DOHH2 (cell line): ENCODE data around the gene ITGA1.

Experiments
- CTCF ChIP-seq: fragments of 200-600 bp; sonication (generic); IDR thresholded peaks from one replicate; pipeline ENCODE4 v1.5.1; 2014; ENCODE audit warnings: antibody characterized with exemption, mild to moderate bottlenecking, low read depth, low read length; ENCODE audit not compliant: poor library complexity, severe bottlenecking
- EZH2phosphoT487 ChIP-seq: fragments of 200-600 bp; sonication (generic); IDR thresholded peaks from 2 replicates; pipeline ENCODE4 v1.6.1; 2017; ENCODE audit warnings: borderline replicate concordance, mild to moderate bottlenecking, antibody characterized with exemption, low read length, moderate library complexity, mixed read lengths

DNA sequence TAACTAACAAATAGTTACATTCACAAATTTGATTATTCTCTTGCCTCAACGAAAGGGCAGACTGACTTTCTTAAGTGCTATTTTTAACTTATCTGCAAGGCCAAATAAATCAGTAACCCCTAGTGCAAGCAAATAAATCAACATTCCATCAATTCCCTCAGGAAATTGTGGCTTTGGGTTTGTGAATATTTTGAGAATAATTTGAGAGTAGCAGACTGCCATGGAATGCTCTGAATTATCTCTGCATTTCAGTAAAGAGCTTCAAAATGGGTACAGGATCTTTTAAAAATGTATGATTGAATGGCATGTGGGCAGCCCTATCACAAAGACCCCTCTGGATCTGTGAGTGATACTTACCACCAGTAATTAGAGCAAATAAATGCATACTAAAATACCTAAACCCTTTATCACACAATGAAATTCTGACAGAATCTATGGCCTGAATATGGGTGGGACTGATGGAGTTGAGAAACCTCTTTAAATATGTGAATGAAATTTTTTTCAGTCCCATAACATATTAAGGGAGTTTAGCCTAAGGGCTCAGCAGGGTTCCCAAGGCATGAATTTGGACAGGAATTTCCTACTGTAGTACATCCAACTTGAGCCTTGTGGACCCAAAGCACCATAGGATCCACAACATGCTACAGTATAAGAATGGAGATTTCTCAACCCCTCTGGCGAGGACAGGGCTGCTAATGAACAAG lies 109.0 kb downstream of the ITGA1 start:
- no peak for TF ChIP-seq CTCF
- TF ChIP-seq EZH2phosphoT487: no peak
